C4-2B (cell line): ENCODE data around the gene EPB41L2.

Experiments
- ZFX ChIP-seq: fragments of 450-650 bp; IDR thresholded peaks from 2 replicates; pipeline ENCODE4 v1.6.1; 2017
- TF ChIP-seq, protein P1 (sequence below): fragments of 450-650 bp; conservative IDR thresholded peaks from 2 replicates; pipeline ENCODE4 v1.5.1; 2017; ENCODE audit warnings: mild to moderate bottlenecking

DNA sequence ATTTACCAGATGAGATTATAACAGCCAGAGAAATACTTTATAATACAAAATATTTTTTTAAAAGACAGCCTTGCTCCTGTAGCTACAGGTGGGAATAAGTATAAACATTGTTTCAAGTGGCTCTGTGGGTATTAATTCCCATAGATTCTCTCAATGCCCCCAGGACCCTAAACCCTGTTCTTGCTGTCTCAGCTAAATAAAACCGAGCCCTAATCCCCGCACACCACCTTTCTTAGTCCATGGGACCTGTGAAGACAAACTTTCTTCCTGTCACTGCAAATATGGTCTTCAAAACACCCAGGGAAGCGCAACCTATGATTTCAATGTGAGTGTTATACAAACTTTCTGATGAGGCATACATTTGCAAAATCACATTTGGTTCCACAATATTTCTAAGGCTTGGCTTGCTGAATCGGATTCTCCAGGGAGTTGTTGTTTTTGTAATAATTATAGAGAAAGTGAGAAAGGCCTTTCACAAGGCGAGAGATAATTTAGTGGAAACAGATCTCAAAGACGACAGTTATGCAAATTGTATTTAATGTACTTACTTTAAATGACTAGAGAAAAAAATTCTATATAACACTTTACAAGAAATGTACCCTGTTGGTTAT is 224.7 kb downstream of the EPB41L2 start:
- TF ChIP-seq, protein P1, sequence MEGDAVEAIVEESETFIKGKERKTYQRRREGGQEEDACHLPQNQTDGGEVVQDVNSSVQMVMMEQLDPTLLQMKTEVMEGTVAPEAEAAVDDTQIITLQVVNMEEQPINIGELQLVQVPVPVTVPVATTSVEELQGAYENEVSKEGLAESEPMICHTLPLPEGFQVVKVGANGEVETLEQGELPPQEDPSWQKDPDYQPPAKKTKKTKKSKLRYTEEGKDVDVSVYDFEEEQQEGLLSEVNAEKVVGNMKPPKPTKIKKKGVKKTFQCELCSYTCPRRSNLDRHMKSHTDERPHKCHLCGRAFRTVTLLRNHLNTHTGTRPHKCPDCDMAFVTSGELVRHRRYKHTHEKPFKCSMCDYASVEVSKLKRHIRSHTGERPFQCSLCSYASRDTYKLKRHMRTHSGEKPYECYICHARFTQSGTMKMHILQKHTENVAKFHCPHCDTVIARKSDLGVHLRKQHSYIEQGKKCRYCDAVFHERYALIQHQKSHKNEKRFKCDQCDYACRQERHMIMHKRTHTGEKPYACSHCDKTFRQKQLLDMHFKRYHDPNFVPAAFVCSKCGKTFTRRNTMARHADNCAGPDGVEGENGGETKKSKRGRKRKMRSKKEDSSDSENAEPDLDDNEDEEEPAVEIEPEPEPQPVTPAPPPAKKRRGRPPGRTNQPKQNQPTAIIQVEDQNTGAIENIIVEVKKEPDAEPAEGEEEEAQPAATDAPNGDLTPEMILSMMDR = no peak
- no peak for TF ChIP-seq ZFX
